HepG2 (cell line): ENCODE measurements around the gene FBXO33.

ENCODE experiments used
- CBFB ChIP-seq: sonication (generic); formaldehyde crosslinking; IDR thresholded peaks from 2 replicates; pipeline ENCODE4 v1.4.0; 2020; ENCODE audit warnings: missing genetic modification reagents
- GABPB1 ChIP-seq: IDR thresholded peaks from 2 replicates; pipeline ENCODE4 v1.6.1; 2016; ENCODE audit warnings: mild to moderate bottlenecking, missing genetic modification reagents, moderate library complexity, missing compliant biosample characterization
- POLR2A ChIP-seq, 2 experiments: IDR thresholded peaks; 2 replicates each; pipeline ENCODE4 v1.6.1; 2011; ENCODE audit warnings: low read depth in 2 of 2, low read length in 2 of 2, mild to moderate bottlenecking in 1 of 2, moderate library complexity in 1 of 2; ENCODE audit not compliant: insufficient read depth in 1 of 2
- ZFP37 ChIP-seq: sonication (generic); formaldehyde crosslinking; IDR thresholded peaks from 2 replicates; pipeline ENCODE4 v1.4.0; 2020; ENCODE audit warnings: missing genetic modification reagents, borderline replicate concordance
- ZNF12 ChIP-seq: sonication (generic); formaldehyde crosslinking; IDR thresholded peaks from 2 replicates; pipeline ENCODE4 v1.5.0; 2020; ENCODE audit warnings: missing genetic modification reagents
- ZNF549 ChIP-seq: sonication (generic); formaldehyde crosslinking; IDR thresholded peaks from 2 replicates; pipeline ENCODE4 v1.5.0; 2020; ENCODE audit warnings: missing genetic modification reagents

DNA sequence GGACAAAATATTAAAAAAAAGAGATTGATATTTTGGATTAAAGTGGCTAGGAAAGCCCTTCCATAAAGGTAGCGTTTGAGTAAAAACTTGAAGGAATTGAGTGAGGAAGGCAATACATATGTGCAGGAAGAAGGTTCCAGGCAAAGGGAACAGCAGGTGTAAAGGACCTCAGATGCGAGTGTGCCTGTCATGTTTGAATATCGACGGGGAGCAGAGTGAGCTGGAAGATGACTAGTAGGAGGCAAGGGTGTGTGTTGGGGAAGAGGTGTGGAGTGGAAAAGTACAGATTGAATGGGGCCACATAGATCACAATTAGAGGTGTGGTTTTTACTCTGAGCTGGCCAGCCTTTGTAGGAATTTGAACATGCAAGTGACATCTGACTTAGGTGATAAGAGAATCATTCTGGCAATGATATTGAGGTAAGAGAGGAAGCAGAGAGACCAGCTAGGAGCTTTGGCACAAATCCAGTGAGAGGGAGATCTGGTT is 15.0 kb upstream of the FBXO33 start:
- TF ChIP-seq CBFB (CRISPR knock-in tag): no peak
- TF ChIP-seq ZNF12 (CRISPR knock-in tag): no peak
- TF ChIP-seq ZNF549 (CRISPR knock-in tag): no peak
- no peak for TF ChIP-seq POLR2A (IDR thresholded peaks at IDR 0.05; ENCODE audit: insufficient read depth in 1 of 2, low read depth in 2 of 2, low read length in 2 of 2)
- no peak for TF ChIP-seq GABPB1 (CRISPR knock-in tag)
- TF ChIP-seq ZFP37 (CRISPR knock-in tag): no peak
